SHP77 treated with DMSO at 0.1 percent for 48 hours (cell line): Measurements from ENCODE around the gene MBOAT2.
A peak's percentile ranks its signal among the peaks of the same experiment; 100 is the strongest.

Source experiments
- DNase-seq: peaks from one replicate; lab custom pipeline; 2025; lab: John Stamatoyannopoulos, UW

The MBOAT2 gene

GRCh38 chr2:8821276-8822217 lies 181.9 kb downstream of the MBOAT2 start:
- DNase-seq = no peak

- DNase-seq = no peak
Measured at GRCh38 chr2:8819948-8820347, 183.5 kb downstream of the MBOAT2 start.

- no peak for DNase-seq
Measured at GRCh38 chr2:8819194-8819593, 184.3 kb downstream of the MBOAT2 start.

GRCh38 chr2:8817221-8817620 lies 186.3 kb downstream of the MBOAT2 start:
- DNase-seq = no peak

- DNase-seq = no peak
Measured at GRCh38 chr2:8806885-8807704, 196.4 kb downstream of the MBOAT2 start.

- DNase-seq = no peak
Measured at GRCh38 chr2:8805278-8806210, 197.9 kb downstream of the MBOAT2 start.

GRCh38 chr2:8803658-8804379 lies 199.7 kb downstream of the MBOAT2 start:
- peak; percentile 99 for DNase-seq

GRCh38 chr2:8802741-8803140 lies 200.7 kb downstream of the MBOAT2 start:
- no peak for DNase-seq
